HCEC 1CT (cell line): ENCODE data around the gene ZC3H10.
A peak's percentile ranks its signal among the peaks of the same experiment; 100 is the strongest.
"Not testable (repeated sequence)": the region's sequence is repeated elsewhere in the genome, so short reads cannot be mapped to it uniquely, and the experiment has no call there.

Source experiments
- DNase-seq: peaks from one replicate; pipeline ENCODE4 v3.0.0-alpha.2; 2017

ZC3H10 gene, protein sequence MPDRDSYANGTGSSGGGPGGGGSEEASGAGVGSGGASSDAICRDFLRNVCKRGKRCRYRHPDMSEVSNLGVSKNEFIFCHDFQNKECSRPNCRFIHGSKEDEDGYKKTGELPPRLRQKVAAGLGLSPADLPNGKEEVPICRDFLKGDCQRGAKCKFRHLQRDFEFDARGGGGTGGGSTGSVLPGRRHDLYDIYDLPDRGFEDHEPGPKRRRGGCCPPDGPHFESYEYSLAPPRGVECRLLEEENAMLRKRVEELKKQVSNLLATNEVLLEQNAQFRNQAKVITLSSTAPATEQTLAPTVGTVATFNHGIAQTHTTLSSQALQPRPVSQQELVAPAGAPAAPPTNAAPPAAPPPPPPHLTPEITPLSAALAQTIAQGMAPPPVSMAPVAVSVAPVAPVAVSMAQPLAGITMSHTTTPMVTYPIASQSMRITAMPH

DNA sequence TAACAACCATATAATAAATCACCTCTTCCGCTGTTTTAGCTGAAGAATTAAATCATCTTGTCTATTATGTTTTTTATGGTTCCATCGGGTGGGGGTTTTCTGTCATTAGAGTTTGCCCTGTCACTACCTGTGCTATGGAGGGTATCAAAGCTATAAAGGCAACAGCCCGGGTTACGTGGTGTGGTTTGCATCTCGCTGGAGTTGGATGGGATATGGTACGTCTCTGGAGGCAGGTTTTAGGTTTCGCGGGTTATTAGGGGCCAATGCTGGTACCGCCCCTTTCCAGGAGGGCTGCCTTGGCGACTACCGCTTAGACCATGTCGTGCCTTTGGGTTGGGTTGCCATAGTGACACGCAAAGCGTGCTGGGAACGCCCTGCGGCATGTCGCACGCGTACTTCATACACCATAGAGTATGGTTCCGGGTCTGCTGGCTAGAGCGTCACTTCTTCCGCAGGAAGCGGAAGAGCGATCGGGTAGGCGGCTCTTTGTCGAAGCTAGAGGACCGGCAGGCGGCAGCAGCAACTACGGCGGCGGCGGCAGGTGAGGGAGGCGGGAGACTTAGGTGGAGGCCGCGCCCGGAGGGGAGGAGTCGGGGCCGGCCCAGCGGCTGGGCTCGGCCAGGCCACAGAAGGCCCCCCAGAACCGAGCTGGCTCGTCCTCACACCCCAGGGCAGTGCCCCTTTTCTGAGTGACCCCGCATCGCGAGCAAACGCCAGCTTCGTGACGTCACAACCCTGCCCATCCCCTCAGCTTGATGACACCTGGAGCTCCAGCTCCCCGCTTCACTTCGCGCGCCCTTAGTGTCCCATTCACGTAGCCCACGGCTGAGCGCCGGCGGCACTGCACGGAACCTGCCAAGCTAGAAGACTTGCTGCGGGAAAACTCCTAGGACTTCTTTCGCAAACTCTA lies at the start of gene ZC3H10:
Gene ZC3H10 (plus strand): TSS at position 489 of the 910 bp plus-strand sequence. CDS start 2,297 bp downstream, outside the sequence.
- peak; percentile 100 for DNase-seq

DNA sequence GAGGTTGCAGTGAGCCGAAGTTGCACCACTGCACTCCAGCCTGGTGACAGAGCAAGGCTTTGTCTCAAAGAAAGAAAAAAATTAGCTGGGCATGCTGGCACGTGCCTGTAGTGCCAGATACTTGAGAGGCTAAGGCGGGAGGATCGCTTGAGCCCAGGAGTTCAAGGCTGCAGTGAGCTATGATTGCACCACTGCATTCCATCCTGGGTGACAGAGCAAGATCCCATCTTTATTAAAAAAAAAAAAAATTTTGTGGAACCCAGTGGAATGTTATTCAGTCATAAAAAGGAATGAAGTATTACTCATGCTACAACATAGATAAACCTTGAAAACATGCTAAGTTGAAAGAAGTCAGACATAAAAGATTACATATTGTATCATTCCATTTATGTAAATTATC lies 46.4 kb upstream of the ZC3H10 start:
- DNase-seq: peak; percentile 64

DNA sequence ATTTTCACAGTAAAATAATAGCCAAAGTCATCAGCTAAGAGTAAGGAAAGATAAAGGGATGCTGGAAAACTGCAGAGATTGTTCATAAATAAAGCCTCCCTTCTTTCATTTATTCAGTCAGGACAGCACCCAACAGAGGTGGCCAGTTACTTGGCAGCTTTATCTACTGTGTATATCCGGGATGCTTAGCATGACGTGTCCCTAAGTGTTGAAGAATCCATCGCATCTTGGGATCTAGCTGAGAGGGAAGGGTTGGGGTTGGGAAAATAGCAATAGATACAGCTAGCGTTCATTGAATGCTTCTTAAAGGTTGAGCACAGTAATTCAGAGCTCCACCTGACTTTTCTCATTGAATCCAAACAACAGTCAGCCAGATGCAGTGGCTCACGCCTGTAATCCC lies 43.7 kb upstream of the ZC3H10 start:
- DNase-seq: no peak

DNA sequence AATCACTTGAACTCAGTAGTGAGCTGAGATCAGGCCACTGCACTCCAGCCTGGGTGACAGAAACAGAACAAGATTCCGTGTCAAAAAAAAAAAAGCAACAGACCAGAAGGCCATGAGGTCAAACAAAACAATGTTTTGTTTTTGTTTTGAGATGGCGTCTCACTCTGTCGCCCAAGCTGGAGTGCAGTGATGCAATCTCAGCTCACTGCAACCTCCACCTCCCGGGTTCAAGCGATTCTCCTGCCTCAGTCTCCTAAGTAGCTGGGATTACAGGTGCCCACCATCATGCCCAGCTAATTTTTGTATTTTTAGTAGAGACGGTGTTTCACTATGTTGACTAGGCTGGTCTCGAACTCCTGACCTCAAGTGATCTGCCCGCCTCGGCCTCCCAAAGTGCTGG lies 40.1 kb upstream of the ZC3H10 start:
- not testable (repeated sequence) for DNase-seq

DNA sequence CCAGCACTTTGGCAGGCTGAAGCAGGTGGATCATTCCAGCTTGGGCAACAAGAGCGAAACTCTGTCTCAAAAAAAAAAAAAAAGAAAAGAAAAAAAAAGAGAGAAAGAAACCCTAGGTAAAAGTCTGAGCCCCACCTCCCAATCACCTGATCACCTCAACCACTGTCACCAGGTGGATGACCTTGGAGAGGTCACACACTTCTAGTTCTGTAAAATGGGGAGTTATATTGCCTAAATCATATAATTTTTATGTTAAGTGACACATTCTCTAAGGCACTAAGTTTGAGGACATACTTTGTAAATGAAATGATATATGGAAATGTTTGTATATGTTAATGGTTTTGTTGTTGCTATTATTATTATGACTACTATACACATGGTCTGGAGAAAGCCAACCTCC lies 39.6 kb upstream of the ZC3H10 start:
- DNase-seq: no peak

DNA sequence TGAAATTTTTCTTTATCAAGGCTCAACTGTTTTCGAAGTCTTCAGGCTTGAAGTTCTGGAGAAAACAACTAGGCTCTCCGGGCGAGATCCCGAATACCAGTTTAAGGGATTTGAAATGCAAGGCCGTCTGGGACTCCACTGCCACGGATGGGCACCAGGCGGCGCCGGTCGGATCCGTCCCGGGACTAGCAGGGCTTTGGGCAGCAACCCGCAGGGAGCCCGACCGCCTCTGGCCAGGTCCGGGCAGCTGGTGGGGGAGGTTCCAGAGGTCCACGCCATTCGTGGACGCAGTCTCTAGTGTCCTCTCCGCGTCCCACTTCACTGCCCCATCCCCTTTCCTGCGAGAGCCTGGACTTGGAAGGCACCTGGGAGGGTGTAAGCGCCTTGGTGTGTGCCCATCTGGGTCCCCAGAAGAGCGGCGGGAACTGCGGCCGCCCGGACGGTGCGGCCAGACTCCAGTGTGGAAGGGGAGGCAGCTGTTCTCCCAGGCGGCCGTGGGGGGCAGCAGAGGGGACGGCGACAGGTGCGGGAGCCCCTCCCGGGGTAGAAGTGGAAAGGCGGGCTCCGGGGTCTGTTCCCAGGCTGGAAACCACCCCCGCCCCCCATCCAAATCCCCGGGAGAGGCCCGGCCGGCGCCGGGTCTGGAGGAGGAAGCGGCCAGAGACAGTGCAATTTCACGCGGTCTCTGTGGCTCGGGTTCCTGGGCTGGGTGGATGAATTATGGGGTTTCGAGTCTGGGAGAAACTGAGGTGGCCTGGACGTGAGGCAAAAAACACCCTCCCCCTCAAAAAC lies 38.9 kb upstream of the ZC3H10 start:
- DNase-seq: peak; percentile 81

DNA sequence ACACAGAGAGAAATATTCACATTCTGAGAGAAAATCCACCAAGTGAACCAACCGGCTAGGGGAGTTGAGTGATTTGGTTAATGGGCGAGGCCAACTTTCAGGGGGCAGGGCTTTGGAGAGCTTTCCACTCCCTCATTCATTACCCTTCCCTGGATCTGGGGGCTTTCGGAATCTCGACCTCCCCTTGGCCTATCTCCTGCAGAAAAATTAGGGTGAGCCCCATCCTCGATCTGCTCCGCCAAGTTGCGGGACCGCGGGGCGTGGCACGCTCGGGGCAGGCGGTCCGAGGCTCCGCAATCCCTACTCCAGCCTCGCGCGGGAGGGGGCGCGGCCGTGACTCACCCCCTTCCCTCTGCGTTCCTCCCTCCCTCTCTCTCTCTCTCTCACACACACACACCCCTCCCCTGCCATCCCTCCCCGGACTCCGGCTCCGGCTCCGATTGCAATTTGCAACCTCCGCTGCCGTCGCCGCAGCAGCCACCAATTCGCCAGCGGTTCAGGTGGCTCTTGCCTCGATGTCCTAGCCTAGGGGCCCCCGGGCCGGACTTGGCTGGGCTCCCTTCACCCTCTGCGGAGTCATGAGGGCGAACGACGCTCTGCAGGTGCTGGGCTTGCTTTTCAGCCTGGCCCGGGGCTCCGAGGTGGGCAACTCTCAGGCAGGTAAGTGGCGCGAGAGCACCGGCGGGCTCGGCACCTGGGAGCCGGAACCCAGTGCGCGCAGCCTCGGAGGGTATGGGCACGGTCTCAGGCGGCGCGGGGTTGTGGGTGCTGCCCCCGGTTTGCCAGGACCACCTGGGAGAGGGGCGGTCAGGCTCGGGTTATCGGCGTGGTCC lies 38.1 kb upstream of the ZC3H10 start, which contains the start of gene ERBB3:
Gene ERBB3 (plus strand): TSS at position 443 of the 833 bp plus-strand sequence. CDS start 136 bp downstream, at position 579.
- peak; percentile 75 for DNase-seq

DNA sequence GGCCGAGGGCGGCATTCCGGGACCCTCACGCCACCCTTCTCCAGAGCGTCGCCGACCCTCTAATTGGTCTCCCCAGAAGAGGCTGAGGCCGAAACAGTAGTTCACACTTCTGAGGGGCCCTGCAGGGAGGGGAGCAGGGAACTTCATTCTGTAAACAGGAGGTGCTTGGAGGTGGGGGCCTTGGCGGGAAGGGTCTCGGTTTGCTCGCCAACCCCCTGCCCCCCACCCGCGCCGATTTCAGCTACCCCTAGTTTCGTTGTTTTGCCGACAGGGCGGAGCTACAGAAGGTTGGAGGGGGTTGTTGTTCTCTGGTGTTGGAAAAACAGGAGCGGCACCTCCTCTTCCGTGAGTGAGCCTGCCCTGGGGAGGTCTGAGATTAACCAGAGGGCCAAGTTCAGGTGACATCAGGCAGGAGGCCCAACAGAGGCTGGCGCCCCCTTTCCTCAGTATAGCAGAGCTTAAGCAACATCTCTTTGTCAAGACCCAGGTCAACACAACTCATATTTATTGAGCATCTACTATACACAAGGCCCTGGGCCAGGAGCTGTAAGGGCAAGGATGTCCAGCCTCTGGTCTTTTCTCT lies 37.4 kb upstream of the ZC3H10 start:
- DNase-seq: no peak

DNA sequence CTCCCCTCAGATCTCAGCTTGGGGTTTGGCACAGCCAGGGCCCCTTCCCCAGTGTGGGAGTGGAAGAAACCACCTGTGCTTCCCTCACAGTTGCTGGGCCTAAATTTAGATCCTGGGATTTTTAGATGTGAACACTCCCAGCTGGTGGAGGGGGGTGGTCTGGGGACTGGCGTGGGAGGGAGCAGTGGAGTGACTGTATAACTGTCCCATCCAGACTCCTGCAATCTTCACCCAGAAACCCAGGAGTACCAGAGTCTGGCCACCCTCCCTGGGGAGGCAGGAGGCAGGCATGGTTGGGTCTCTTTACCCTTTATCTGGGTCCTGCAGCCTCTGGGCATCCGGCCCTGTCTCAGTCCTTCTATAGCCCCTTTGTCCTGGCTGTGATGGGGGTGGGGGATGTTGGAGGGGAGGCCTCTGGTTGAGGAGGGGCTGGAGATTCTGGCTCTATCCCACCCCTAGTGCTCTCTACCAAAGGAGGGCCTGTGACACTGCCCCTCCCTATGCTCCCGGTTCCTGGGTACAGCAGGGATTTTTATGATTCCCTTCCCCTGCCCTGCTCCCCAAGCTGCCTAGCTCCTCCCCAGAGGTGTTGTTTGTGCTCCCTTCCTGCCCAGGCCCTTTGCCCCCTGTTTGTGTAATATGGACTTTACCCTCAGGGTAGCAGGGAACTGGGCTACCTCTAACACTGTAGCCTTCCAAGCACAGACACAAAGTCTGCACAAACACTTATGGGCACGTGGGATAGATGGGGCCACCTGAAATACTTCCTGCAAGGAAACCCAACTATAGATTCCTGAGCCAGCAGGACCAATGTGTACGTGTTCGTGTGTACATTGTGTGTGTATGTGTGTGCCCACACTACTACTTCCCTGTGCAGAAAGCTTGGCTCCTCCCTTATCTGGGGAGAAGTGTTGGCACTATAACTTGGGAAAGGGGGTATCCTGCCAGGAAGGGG lies 36.4 kb upstream of the ZC3H10 start:
- no peak for DNase-seq

DNA sequence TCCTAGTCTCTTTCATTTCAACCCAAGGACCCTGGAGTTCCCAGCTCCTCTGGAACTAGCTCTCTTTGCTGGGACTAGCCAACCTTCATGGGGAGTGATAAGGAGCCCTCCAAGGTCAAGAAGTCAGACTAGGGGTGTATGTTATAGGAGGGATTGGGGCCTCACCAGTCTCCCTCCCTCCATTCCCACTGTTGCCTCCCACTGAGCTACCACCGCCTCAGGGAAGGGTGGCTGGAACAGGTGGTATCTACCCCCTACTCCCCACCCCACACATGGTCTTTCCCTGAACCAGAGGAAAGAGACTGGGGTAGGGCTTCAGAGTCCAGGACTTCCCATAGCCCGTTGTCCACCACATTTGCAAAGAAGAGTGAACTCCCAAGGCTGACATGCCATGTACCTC lies 35.7 kb upstream of the ZC3H10 start:
- no peak for DNase-seq

DNA sequence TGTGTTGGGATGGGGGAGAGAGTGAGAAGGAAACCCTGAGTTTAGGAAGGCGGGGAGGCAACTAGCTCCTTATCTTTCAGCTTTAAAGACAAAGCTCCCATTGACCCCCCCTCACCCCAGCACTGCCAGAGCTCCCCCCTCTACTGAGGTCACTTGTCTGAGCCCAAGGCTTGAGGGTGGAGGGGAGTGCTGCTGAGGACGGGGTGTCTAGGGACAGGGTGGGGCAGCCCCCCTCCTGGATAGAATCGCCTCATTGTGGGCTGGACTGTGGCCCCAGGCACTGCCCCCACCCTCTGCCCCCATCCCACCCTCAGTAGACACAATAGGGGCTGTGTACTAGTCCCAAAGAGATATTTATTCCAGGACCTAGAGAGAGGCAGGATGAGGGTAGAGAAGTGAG lies 35.1 kb upstream of the ZC3H10 start:
- no peak for DNase-seq

DNA sequence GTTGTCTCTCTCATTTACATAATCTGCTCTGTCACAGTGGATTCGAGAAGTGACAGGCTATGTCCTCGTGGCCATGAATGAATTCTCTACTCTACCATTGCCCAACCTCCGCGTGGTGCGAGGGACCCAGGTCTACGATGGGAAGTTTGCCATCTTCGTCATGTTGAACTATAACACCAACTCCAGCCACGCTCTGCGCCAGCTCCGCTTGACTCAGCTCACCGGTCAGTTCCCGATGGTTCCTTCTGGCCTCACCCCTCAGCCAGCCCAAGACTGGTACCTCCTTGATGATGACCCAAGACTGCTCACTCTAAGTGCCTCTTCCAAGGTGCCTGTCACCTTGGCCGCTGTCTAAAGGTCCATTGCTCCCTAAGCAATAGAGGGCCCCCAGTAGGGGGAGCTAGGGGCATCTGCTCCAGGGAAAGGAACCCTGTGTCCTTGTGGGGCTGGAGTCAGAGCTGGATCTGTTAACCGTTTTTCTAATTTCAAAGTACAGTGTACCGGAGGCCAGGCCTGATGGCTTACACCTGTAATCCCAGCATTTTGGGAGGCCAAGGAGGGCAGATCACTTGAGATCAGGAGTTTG lies 33.0 kb upstream of the ZC3H10 start:
- peak; percentile 24 for DNase-seq

DNA sequence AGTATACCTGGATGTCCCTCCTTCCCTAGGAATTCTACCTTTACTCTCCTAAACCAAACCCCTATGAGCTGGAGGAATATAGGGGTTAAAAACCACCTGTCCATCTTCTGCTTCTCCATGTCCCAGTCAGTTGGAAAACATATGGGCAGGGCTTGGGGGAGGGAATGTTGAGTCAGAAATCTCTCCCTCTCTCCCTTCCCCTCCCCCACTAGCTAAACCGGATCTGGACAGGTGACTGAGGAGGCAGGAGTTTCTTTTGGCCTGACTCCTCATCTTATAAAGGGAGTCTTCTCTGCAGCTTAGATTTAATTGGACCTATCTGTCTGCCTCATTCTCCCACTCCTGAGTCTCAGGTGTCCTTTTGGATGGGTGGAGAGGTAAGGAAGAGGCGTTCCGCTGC lies 32.0 kb upstream of the ZC3H10 start:
- DNase-seq: no peak

DNA sequence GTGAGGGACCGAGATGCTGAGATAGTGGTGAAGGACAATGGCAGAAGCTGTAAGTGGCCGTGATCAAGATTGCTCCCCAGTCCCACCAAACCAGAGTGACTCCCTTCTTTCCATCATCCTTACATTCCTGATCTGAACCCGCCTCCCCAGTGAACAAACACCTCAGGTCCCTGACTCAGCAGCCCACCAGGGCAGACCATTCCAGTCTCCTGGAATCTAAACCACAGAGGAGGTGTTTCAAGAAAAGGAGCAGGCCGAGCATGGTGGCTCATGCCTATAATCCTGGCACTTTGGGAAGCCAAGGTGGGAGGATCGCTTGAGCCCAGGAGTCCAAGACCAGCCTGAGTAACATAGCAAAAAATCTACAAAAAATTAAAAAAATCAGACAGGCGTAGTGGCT lies 31.5 kb upstream of the ZC3H10 start:
- no peak for DNase-seq

DNA sequence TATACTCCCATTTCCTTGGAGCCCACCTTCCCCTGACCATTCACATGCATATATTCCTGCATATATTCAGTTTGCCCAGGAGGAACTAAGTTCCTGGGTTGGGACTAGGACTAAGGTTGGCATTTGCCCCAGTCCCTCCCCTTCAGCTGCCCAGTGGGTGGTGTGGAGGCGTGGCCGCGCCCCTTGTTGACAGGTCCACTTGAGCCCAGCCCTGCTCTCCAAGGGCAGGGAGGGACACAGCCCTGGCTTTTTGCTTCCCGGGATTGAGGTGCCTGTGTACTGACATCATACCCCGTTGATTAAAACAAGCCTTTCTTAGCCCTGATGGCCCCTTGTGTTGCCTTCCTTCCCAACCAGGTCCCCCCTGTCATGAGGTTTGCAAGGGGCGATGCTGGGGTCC lies 30.8 kb upstream of the ZC3H10 start:
- DNase-seq: no peak

DNA sequence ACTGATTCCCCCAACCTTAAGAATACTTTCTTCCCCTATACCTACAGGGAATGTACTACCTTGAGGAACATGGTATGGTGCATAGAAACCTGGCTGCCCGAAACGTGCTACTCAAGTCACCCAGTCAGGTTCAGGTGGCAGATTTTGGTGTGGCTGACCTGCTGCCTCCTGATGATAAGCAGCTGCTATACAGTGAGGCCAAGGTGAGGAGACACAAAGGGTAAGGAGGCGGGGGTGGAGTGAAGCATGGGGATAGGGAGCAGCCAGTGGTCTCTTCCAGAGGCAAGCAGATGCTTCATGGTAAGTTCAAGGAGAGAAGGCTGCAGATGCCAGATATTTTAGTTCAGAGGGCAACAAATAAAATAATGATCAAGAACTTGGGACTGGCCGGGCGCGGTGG lies 20.3 kb upstream of the ZC3H10 start:
- no peak for DNase-seq

DNA sequence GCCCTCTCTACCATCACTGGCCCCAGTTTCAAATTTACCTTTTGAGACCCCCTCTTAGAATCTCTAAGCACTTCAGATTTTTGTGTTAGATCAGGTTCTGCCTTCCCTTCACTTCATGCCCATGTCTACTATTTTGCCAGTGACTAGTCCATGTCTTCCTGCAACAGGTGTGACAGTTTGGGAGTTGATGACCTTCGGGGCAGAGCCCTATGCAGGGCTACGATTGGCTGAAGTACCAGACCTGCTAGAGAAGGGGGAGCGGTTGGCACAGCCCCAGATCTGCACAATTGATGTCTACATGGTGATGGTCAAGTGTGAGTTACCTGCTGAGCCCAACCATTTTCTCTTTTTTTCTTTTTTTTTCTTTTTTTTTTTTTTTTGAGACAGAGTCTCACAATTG lies 19.5 kb upstream of the ZC3H10 start:
- DNase-seq: no peak

DNA sequence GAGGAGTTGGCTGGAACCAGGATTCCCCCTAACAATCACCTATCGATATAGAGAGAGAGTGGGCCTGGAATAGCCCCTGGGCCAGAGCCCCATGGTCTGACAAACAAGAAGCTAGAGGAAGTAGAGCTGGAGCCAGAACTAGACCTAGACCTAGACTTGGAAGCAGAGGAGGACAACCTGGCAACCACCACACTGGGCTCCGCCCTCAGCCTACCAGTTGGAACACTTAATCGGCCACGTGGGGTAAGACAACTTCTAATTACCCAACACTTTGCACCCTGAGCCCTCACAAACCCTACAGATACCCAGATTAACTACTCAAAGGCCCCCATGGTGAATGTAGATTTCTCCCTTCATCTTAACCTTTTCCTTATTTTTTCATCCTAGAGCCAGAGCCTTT lies 18.3 kb upstream of the ZC3H10 start:
- no peak for DNase-seq

DNA sequence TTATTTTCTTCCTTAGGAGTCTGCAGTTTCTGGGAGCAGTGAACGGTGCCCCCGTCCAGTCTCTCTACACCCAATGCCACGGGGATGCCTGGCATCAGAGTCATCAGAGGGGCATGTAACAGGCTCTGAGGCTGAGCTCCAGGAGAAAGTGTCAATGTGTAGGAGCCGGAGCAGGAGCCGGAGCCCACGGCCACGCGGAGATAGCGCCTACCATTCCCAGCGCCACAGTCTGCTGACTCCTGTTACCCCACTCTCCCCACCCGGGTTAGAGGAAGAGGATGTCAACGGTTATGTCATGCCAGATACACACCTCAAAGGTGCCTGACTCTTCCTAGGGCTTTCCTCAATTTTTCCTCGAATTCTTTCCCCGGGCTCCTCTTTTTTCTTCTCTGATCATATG lies 17.0 kb upstream of the ZC3H10 start:
- no peak for DNase-seq

DNA sequence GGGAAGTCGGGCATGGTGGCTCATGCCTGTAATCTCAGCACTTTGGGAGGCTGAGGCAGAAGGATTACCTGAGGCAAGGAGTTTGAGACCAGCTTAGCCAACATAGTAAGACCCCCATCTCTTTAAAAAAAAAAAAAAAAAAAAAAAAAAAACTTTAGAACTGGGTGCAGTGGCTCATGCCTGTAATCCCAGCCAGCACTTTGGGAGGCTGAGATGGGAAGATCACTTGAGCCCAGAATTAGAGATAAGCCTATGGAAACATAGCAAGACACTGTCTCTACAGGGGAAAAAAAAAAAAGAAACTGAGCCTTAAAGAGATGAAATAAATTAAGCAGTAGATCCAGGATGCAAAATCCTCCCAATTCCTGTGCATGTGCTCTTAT lies 15.4 kb upstream of the ZC3H10 start:
- no peak for DNase-seq
